Activated CD4-positive, alpha-beta T cell treated with anti-CD3 and anti-CD28 coated beads, Interleukin-2, amount 10 ng/mL, durations not matched to agents 24 days and 14 days (primary cell): Measurements from ENCODE around the gene TOR4A. TPM values are rescaled to one million over a fixed set of nuclear protein-coding genes. Genes with fewer than 3 reads are reported as not detected.
"Not testable (repeated sequence)": the region's sequence is repeated elsewhere in the genome, so short reads cannot be mapped to it uniquely, and the experiment has no call there.

Experiments
- DNase-seq: peaks from one replicate; pipeline ENCODE4 v3.0.0; 2022
- H3K27ac Mint-ChIP-seq: one replicate; pipeline ENCODE4 v1.8.0; 2022; ENCODE audit warnings: mild to moderate bottlenecking, mixed read lengths
- H3K27me3 Mint-ChIP-seq: one replicate; pipeline ENCODE4 v1.8.0; 2022; ENCODE audit warnings: mixed read lengths
- H3K36me3 Mint-ChIP-seq: one replicate; pipeline ENCODE4 v1.8.0; 2022; ENCODE audit warnings: low read depth, mild to moderate bottlenecking, mixed read lengths
- H3K4me1 Mint-ChIP-seq: one replicate; pipeline ENCODE4 v1.8.0; 2021; ENCODE audit warnings: mixed read lengths
- H3K4me3 Mint-ChIP-seq: one replicate; pipeline ENCODE4 v1.8.0; 2022; ENCODE audit warnings: mild to moderate bottlenecking, moderate library complexity, mixed read lengths
- H3K9me3 Mint-ChIP-seq: one replicate; pipeline ENCODE4 v1.8.0; 2021; ENCODE audit warnings: mixed read lengths
- intact Hi-C: fragments of 100-400 bp; cut with micrococcal nuclease; formaldehyde crosslinking; loops from one replicate; pipeline ENCODE4 v1.15.1; 2023
- total RNA-seq: library from RNA; stranded (reverse); gene quantifications from 2 replicates; pipeline ENCODE4 v1.2.3, GENCODE V29; 2022

TOR4A gene
- total RNA-seq, 1 donor from 2014 or later: 11.4 TPM

- H3K9me3 Mint-ChIP-seq, DNase-seq, H3K27me3 Mint-ChIP-seq: not testable (repeated sequence)
- intact Hi-C loops: loop anchor here (5.0 kb wide), 1 partner anchor 41 kb away; the partner anchor contains the start of gene TPRN
- peak overlapping the region; percentile 86 for H3K4me3 Mint-ChIP-seq
- H3K36me3 Mint-ChIP-seq: peaks cover 28% of the 10 kb centered on the region
- H3K4me1 Mint-ChIP-seq: peaks cover 17% of the 10 kb centered on the region
- peak overlapping the region; percentile 76 for H3K27ac Mint-ChIP-seq
These were observed 34.3 kb upstream of the TOR4A start for GRCh38 chr9:137243266-137243625.

GRCh38 chr9:137243626-137244485 is 33.7 kb upstream of the TOR4A start:
- intact Hi-C loops: loop anchor here (5.0 kb wide), 1 partner anchor 42 kb away; the partner anchor contains the start of gene TPRN
- no peak overlapping the region for H3K4me3 Mint-ChIP-seq

GRCh38 chr9:137244486-137245449 is 32.8 kb upstream of the TOR4A start:
- H3K36me3 Mint-ChIP-seq: peaks cover 26% of the 10 kb centered on the region
- H3K27ac Mint-ChIP-seq: no peak overlapping the region
- DNase-seq: peak; percentile 69
- intact Hi-C loops: loop anchor here (5.0 kb wide), 1 partner anchor 42 kb away; the partner anchor contains the start of gene TPRN
- no peak overlapping the region for H3K4me3 Mint-ChIP-seq
- no peaks in the 10 kb centered on the region for H3K9me3 Mint-ChIP-seq
- peaks cover 12% of the 10 kb centered on the region for H3K4me1 Mint-ChIP-seq
- peaks cover 2% of the 10 kb centered on the region for H3K27me3 Mint-ChIP-seq

More at GRCh38 chr9:137243626-137244485, 33.7 kb upstream of the TOR4A start:
- Mint-ChIP-seq H3K9me3 (no peaks in the 10 kb centered on the region), H3K27me3 (peaks cover 2% of the 10 kb centered on the region), H3K4me1 (peaks cover 15% of the 10 kb centered on the region), H3K36me3 (peaks cover 28% of the 10 kb centered on the region), H3K27ac (peak overlapping the region; percentile 11)
- DNase-seq: peak; percentile 73

- no peaks in the 10 kb centered on the region for H3K9me3 Mint-ChIP-seq
- intact Hi-C loops: no loop called here
- peak; percentile 64 for DNase-seq
- peaks cover 2% of the 10 kb centered on the region for H3K27me3 Mint-ChIP-seq
- H3K4me3 Mint-ChIP-seq: no peak overlapping the region
- peaks cover 26% of the 10 kb centered on the region for H3K36me3 Mint-ChIP-seq
- no peak overlapping the region for H3K27ac Mint-ChIP-seq
- H3K4me1 Mint-ChIP-seq: peaks cover 12% of the 10 kb centered on the region
These were observed 31.8 kb upstream of the TOR4A start for GRCh38 chr9:137245450-137246421.

GRCh38 chr9:137247135-137247915 is 30.2 kb upstream of the TOR4A start:
- no peaks in the 10 kb centered on the region for H3K27me3 Mint-ChIP-seq
- intact Hi-C loops: no loop called here
- H3K4me3 Mint-ChIP-seq: no peak overlapping the region
- peaks cover 9% of the 10 kb centered on the region for H3K4me1 Mint-ChIP-seq
- H3K27ac Mint-ChIP-seq: no peak overlapping the region
- DNase-seq: peak; percentile 61
- H3K36me3 Mint-ChIP-seq: peaks cover 15% of the 10 kb centered on the region
- no peaks in the 10 kb centered on the region for H3K9me3 Mint-ChIP-seq

GRCh38 chr9:137247916-137248175 is 29.7 kb upstream of the TOR4A start:
- Mint-ChIP-seq H3K4me1 (peaks cover 4% of the 10 kb centered on the region), H3K4me3 (no peak overlapping the region), H3K27me3 (no peaks in the 10 kb centered on the region), H3K36me3 (peaks cover 10% of the 10 kb centered on the region), H3K27ac (no peak overlapping the region), H3K9me3 (no peaks in the 10 kb centered on the region)
- no peak for DNase-seq
- intact Hi-C loops: no loop called here

- no peak overlapping the region for H3K27ac Mint-ChIP-seq
- no peak for DNase-seq
- peaks cover 1% of the 10 kb centered on the region for H3K27me3 Mint-ChIP-seq
- H3K4me1 Mint-ChIP-seq: peaks cover 5% of the 10 kb centered on the region
- H3K9me3 Mint-ChIP-seq: no peaks in the 10 kb centered on the region
- intact Hi-C loops: no loop called here
- H3K4me3 Mint-ChIP-seq: no peak overlapping the region
- H3K36me3 Mint-ChIP-seq: peaks cover 3% of the 10 kb centered on the region
These were observed 27.0 kb upstream of the TOR4A start for GRCh38 chr9:137250329-137251193.

- Mint-ChIP-seq H3K36me3 (peaks cover 3% of the 10 kb centered on the region), H3K4me3 (no peak within 1 kb of the TSS), H3K27me3 (peaks cover 1% of the 10 kb centered on the region), H3K27ac (no peak within 1 kb of the TSS), H3K9me3 (no peaks in the 10 kb centered on the region), H3K4me1 (peaks cover 6% of the 10 kb centered on the region)
- DNase-seq: no peak
- intact Hi-C loops: no loop called here
These were observed 26.4 kb upstream of the TOR4A start, which contains the start of gene STPG3 for GRCh38 chr9:137251194-137251461. Gene STPG3 (plus strand): TSS chr9:137251286. CDS start chr9:137251287, 1 bp downstream.

GRCh38 chr9:137251490-137252268 is 25.8 kb upstream of the TOR4A start:
- H3K27me3 Mint-ChIP-seq: peaks cover 1% of the 10 kb centered on the region
- intact Hi-C loops: no loop called here

GRCh38 chr9:137252555-137253506 is 24.7 kb upstream of the TOR4A start:
- Mint-ChIP-seq H3K27me3 (peaks cover 1% of the 10 kb centered on the region), H3K9me3 (no peaks in the 10 kb centered on the region), H3K4me1 (peaks cover 13% of the 10 kb centered on the region), H3K27ac (no peak overlapping the region), H3K36me3 (peaks cover 5% of the 10 kb centered on the region), H3K4me3 (no peak overlapping the region)
- intact Hi-C loops: no loop called here
- no peak for DNase-seq

More at GRCh38 chr9:137251490-137252268, 25.8 kb upstream of the TOR4A start:
- Mint-ChIP-seq H3K4me1 (peaks cover 10% of the 10 kb centered on the region), H3K36me3 (peaks cover 3% of the 10 kb centered on the region), H3K9me3 (no peaks in the 10 kb centered on the region), H3K27ac (no peak overlapping the region), H3K4me3 (no peak overlapping the region)
- no peak for DNase-seq
